Stimulated activated CD8-positive, alpha-beta memory T cell treated with anti-CD3 and anti-CD28 coated beads, Interleukin-4, amount 100 ng/mL, for 1 hour (primary cell): ENCODE measurements around the gene SHF.
A peak's percentile ranks its signal among the peaks of the same experiment; 100 is the strongest.

ENCODE experiments used
- DNase-seq, 2 donors: peaks; one replicate each; pipeline ENCODE4 v3.0.0-alpha.2; 2020; ENCODE audit warnings: low read depth in 2 of 2, low spot score in 1 of 2

SHF gene

GRCh38 chr15:45130291-45131000 lies 57.3 kb downstream of the SHF start:
- no peak for DNase-seq

- no peak for DNase-seq
Measured at GRCh38 chr15:45129651-45130129, 58.1 kb downstream of the SHF start, which contains the start of the genes DUOX1 and DUOXA1. TSS of gene DUOX1 (plus strand) at chr15:45129994. CDS start at chr15:45131967, 1,973 bp downstream. TSS of gene DUOXA1 (minus strand) at chr15:45129879. CDS start at chr15:45123014, 6,865 bp downstream.

GRCh38 chr15:45128971-45129639 lies 58.7 kb downstream of the SHF start:
- no peak for DNase-seq

- peak in 1 of 2 donors; percentile 8 for DNase-seq
Measured at GRCh38 chr15:45126535-45127158, 61.1 kb downstream of the SHF start.

GRCh38 chr15:45123397-45123796 lies 64.4 kb downstream of the SHF start:
- no peak for DNase-seq

GRCh38 chr15:45122719-45123118 lies 65.0 kb downstream of the SHF start:
- no peak for DNase-seq

GRCh38 chr15:45121706-45122417 lies 65.9 kb downstream of the SHF start:
- DNase-seq: no peak

- DNase-seq: no peak
Measured at GRCh38 chr15:45121020-45121419, 66.7 kb downstream of the SHF start.

GRCh38 chr15:45120081-45120972 lies 67.4 kb downstream of the SHF start:
- no peak for DNase-seq

- DNase-seq: no peak
Measured at GRCh38 chr15:45118996-45119395, 68.8 kb downstream of the SHF start.

- DNase-seq: peak; percentile 59 to 60
Measured at GRCh38 chr15:45118131-45118588, 69.6 kb downstream of the SHF start.

GRCh38 chr15:45117308-45118130 lies 70.2 kb downstream of the SHF start:
- DNase-seq: no peak
